Suppressor macrophage treated with lipopolysaccharide for 1 hour (primary cell): Measurements from ENCODE around the gene MYO7B.

Experiments used
- DNase-seq, 3 donors: peaks; one replicate each; pipeline ENCODE4 v3.0.0-alpha.2; 2020 to 2022

The MYO7B gene

DNA sequence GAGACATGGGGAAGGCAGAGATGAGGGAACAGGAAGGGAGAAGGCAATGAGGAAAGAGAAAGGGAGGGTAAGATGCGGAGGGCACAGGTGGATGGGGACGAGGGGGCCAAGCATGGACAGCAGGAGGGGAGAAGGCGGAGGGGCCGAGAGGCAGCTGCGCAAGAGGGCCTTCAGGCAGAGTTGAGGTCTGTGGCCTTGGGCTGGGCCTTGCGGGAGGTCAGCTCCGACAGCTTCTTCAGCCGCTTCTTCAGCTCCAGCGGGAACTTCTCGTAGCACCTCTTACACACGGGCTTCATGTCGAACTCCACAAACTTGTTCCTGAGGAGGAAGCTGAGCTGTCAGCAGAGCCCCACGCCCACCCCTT lies 103.6 kb downstream of the MYO7B start:
- no peak for DNase-seq

GRCh38 chr2:127640082-127641072 lies 104.9 kb downstream of the MYO7B start:
- no peak for DNase-seq

DNA sequence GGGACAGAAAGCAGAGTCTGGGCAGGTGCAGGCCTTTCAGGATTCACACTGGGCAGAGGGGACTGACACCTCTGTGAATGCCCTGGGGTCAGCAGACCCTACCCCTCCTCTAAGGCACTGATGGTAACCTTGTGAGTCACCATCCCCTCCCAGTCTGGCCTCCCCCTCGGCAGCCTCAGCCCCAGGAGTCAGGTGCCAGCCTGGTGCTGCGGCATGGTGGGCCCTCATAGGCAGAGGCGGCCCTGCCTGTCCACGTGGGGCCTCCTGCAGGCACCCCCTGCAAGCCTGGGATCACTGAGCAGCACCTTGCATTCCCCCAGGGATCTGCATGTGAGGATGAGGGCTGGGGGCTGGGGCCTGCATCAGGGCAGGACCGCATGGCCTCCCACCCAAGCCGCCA lies 105.7 kb downstream of the MYO7B start:
- no peak for DNase-seq

DNA sequence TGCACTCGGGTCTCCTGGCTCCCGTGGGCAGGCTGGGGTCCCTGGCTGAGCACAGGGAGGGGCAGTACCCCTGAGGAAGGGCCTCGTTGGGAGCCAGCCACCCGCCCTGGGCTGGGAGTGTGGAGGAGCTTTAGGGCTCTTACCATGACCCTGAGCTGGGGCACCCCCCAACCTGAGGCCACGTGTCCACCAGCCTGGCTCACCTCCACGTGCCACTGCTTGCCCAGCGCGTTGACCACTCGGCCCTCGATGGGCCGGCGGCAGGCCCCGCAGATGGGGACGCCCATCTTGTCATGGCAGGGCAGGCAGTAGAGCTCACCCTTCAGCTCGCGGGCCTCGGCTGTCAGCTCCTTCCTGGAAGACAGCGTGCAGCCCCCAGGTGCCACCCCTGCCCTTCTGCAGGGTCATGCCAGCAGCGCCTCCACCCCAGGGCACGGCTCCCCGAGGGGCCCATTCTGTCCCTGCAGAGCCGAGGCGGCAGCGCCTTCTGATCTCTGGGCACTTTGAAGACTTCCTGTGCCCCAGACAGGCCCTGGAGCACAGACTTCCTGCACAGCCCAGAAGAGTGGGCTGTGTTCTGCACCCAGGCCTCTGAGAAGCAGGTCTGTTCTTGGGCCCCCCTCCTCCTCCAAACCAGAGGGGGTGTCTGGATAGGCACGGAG lies 106.5 kb downstream of the MYO7B start:
- no peak for DNase-seq

DNA sequence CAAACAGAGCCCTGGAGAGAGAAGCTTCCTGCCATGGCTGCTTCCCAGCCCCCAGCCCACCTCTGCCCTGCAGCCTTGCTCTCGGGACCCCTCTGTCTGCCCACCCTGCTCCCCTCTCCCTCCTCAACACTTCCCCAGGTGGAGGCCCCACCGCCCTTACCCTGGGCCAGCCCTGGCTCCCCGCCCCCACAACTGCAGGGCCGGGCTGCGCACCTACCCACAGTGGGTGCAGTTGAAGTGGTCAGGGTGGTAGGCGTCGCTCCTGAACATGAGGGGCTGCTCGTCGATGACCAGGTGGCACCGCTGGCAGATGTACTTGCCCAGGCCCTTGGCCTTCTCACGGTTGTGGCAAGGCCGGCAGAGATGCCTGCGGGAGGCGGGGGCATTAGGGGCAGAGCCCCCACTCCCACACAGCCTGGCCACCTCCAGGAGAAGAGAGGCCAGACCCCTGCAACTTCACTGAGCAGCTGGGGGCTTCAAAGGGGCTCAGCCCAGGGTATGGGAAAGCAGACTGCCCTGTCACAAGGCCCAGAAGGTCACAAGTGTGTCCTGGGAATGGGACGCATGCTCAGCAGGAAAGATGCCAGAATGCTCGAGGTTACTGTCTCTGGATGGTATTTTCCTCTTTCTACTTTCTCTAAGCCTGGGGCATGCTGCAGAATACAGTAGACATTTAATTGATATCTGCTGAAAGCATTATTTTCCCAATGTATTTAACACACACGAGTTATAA lies 107.4 kb downstream of the MYO7B start:
- DNase-seq = no peak

DNA sequence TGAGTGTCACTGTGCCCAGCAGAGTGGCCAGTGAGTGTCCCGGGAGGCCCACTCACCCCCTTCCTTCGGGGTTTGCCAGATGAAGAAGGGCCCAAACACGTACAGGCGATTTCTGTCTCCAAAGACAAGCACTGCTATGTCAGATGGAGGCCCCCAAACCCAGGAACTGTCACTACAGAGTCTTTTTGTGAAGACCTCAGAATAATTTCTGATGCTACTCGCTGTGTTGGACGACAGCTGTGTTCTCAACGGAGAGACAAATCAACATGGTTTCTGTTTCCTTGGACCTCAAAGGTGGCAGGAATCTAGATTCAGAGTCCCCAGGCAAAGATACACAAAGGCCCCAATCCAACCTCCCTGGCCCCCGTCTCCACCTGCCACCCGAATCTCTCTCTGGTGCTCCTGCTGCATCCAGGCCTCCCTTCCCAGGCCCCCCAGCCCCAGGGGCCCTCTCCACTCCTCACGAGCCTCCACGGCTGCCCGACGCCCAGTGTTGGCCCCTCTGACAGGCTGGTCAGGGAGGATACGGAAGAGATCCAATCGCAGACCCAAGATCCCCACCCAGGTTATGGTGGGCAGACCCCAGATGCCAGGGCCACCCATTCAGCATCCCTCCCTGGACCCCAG lies 108.1 kb downstream of the MYO7B start:
- no peak for DNase-seq

- no peak for DNase-seq
These were observed 108.9 kb downstream of the MYO7B start for GRCh38 chr2:127644066-127645025.

DNA sequence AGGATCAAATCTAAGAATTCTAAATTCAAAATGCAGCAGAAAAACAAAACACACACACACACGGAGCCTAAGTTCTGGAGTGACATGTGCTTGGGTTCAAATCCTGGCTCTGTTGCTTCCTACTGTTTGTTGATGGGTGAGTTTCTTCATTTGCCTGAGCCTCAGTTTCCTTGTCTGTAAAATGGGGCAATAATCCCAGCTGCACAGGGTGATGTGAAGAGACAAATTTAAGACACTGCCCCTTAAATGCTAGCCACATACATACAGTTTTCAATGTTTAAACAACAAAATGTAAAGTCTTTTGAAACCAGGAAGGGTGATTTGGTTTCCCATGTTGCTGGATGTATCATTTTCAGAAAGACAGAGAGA lies 109.5 kb downstream of the MYO7B start:
- no peak for DNase-seq

DNA sequence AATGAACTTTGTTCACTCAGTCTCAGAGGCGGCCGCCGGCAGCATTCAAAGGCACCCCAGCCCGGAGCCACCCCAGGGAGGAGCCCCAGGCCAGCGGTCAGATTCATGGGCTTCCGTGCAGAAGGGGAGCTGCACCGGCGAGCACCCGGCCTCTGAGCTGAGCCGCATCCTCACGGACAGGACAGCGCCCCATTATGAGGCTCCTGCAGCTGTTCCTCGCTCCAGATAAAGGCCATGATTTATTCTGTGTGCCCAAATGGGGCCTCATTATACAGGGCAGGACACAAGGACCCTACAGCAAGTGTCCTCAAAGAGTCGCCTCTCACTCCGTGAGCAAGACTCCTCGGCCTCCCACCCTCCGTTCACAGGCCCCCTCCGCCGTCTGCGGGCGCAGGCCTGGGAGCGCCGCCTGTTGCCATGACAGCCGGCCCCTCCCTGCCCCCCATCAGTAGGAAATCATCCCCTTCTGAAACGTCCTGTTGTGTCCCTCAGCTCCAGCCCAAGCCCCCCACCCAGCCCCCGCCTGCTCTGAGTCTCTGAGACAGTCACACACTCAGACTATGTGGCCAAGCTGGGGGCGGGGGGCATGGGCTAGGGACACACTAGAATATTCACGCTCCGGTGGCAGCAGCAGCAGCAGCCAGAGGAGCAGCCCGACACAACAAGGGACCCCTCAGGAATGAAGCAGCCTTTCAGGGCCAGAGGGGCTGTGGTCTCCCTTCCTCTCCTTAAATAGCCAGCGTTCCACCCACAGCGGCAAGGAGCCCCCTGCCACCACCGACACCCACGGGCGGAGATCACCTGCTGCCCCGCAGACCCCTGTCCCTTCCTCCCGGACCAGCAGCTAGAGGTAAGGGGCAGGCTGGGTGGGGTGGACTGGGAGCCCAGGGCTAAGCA lies 110.2 kb downstream of the MYO7B start, which contains the start of gene GPR17:
GPR17 (plus strand) TSS at position 759 of the 897 bp plus-strand sequence. CDS start 4,583 bp downstream, outside the sequence.
- DNase-seq = no peak

- DNase-seq = peak in 1 of 3 donors; percentile 17
These were observed 111.2 kb downstream of the MYO7B start for GRCh38 chr2:127646487-127647241.

- DNase-seq = peak in 2 of 3 donors; percentile 12 to 61
These were observed 112.0 kb downstream of the MYO7B start for GRCh38 chr2:127647242-127648190.

DNA sequence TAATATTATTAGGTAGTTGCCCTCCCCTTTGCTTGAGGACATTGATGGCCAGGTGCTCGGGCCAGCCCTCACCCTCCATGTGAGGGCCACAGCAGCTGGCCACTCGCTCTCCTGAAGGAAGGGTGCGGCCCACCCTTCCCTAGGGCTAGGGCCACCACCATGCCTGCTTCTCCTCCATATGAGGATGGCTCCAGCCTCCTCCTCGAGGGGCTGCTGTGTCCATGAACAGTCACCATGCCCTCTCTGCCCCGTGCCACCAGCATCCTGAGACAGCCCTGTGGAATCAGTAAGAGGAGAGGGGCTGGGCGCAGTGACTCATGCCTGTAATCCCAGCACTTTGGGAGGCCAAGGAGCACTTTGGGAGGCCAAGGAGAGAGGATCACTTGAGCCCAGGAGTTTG lies 112.8 kb downstream of the MYO7B start:
- no peak for DNase-seq

DNA sequence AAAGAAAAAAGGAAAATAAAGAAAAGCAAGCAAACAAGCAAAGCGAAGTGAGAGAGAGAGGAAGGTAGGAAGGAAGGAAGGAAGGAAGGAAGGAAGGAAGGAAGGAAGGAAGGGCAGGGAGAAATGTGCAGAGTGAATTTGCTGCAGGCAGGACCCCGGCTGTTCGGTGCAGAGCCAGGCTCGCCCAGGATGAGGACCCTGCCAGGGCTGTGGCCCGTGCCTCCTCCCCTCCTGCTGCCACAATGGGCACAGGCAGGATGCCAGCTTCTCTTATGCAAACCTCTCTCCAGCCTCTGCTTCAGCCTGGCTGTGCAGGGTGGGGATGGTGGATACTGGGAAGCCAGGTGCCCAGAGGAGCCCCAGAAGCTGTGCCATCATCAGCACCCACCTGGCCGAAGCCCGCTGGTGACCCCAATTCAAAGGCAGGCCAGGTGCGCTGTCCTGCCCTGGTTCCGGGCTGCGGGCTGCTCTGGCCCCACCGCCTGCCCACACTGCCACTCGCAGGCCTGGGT lies 113.7 kb downstream of the MYO7B start:
- DNase-seq = no peak

DNA sequence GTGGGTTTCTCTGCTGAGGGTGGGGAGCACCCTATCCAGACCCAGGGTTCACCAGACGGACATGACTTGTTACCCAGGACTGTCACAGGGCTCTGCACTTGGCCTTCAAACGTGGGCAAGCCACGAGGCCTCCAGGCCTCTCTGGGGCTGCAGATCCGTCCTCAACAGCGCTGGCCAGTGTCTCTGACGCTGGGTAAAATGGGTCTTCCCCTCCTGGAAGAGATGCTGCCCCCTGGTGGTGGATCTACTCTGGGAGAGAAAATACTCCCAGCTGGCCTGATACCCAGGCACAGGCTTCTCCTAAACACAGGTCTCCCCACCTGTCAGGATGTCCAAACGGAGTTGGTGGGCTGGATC lies 114.2 kb downstream of the MYO7B start:
- peak; percentile 92 to 97 (median 95) for DNase-seq

DNA sequence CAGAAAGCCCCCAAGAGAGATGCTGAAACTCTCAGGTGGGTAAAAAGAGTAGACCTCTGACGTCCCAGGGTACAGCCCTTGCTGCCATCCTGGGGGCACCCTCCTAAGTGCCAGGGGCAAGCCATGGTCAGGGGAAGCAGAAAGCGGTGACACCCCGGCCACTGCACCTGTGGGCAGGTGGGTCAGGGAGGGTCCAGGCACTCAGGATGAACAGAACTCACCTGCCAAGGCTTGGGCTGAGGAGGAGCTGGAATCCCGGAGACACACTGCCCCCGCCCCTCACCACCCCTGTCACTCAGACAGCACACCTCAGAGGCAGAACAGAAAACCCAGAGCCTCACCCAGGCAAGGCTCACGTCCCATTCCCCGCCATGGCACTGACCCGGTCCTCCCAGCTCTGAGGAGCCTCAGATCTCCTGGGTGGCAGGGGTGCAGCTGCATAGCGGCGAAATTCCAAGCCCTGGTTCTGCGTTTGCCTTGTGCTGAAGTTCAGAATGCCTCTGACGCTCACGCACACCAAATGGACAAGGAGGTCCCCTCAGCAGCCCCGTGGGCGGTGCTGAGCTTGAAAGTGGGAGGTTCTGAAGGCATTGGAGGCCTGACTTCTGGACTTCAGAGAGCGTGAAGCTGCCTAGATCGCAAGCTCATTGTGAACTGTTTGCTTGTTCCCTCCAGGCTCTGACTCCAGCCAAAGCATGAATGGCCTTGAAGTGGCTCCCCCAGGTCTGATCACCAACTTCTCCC lies 114.7 kb downstream of the MYO7B start:
- no peak for DNase-seq

GRCh38 chr2:127650785-127651380 lies 115.4 kb downstream of the MYO7B start:
- no peak for DNase-seq

- no peak for DNase-seq
These were observed 115.9 kb downstream of the MYO7B start for GRCh38 chr2:127651381-127651809.
